GM04504 (cell line): ENCODE measurements around the gene CLEC16A.
A peak's percentile ranks its signal among the peaks of the same experiment; 100 is the strongest.

ENCODE experiments used
- DNase-seq: peaks from one replicate; pipeline ENCODE4 v3.0.0-alpha.2; 2012; ENCODE audit warnings: low read depth

The CLEC16A gene

GRCh38 chr16:11063448-11064201, 119.3 kb downstream of the CLEC16A start:
- no peak for DNase-seq

- DNase-seq, result no peak
Observed at GRCh38 chr16:11064202-11064540, 119.8 kb downstream of the CLEC16A start.

- no peak for DNase-seq
Observed at GRCh38 chr16:11064851-11065250, 120.5 kb downstream of the CLEC16A start.

- no peak for DNase-seq
Observed at GRCh38 chr16:11066261-11066870, 122.0 kb downstream of the CLEC16A start.

- no peak for DNase-seq
Observed at GRCh38 chr16:11067266-11067665, 122.9 kb downstream of the CLEC16A start.

- no peak for DNase-seq
Observed at GRCh38 chr16:11067697-11068141, 123.4 kb downstream of the CLEC16A start.

GRCh38 chr16:11071829-11072228, 127.5 kb downstream of the CLEC16A start:
- DNase-seq, result no peak

GRCh38 chr16:11072420-11073153, 128.2 kb downstream of the CLEC16A start:
- DNase-seq, result no peak

- no peak for DNase-seq
Observed at GRCh38 chr16:11073407-11073999, 129.1 kb downstream of the CLEC16A start.

- no peak for DNase-seq
Observed at GRCh38 chr16:11074131-11074530, 129.8 kb downstream of the CLEC16A start.

GRCh38 chr16:11075163-11075562, 130.8 kb downstream of the CLEC16A start:
- DNase-seq, result no peak

GRCh38 chr16:11076259-11077018, 132.1 kb downstream of the CLEC16A start:
- DNase-seq, result no peak

GRCh38 chr16:11078812-11079459, 134.6 kb downstream of the CLEC16A start:
- DNase-seq, result peak; percentile 91

GRCh38 chr16:11079652-11080187, 135.4 kb downstream of the CLEC16A start:
- DNase-seq, result peak; percentile 87

GRCh38 chr16:11080327-11080967, 136.1 kb downstream of the CLEC16A start:
- DNase-seq, result no peak

GRCh38 chr16:11080999-11081630, 136.8 kb downstream of the CLEC16A start:
- no peak for DNase-seq

- DNase-seq, result no peak
Observed at GRCh38 chr16:11082108-11082859, 137.9 kb downstream of the CLEC16A start.

- DNase-seq, result no peak
Observed at GRCh38 chr16:11082860-11083388, 138.6 kb downstream of the CLEC16A start.

- DNase-seq, result peak; percentile 29
Observed at GRCh38 chr16:11084484-11084875, 140.1 kb downstream of the CLEC16A start.
